A549 (cell line): ENCODE data around the gene NACC2. TPM values are rescaled to one million over a fixed set of nuclear protein-coding genes. Genes with fewer than 3 reads are reported as not detected.

Experiments
- ATAC-seq, 2 experiments: fragments of 200-7000 bp in 1 of 2; fragments of >200 bp in 1 of 2; cut with Nextera tagmentation in 1 of 2; cut with Tn5 transposase in 1 of 2; 3 replicates each; pipeline versions ENCODE4 v1.8.0 to v1.9.1; 2018 to 2020; ENCODE audit warnings: mild to moderate bottlenecking in 1 of 2, moderate library complexity in 1 of 2
- CTCF ChIA-PET: fragments of 300-600 bp; sonication (Branson Sonifier 250); formaldehyde crosslinking; extraction: SDS; loops from one replicate; lab custom pipeline; 2021; ENCODE audit warnings: antibody characterized with exemption, inconsistent platforms; lab: Yijun Ruan, JAX
- POLR2A ChIA-PET: fragments of 350-600 bp; formaldehyde crosslinking; extraction: SDS; loops from one replicate; lab custom pipeline; 2021; ENCODE audit warnings: antibody characterized with exemption, inconsistent platforms; lab: Yijun Ruan, JAX
- DNase-seq, 2 experiments: peaks; one replicate each; pipeline versions ENCODE4 v3.0.0 to v3.0.0-alpha.2; 2011 to 2016; ENCODE audit warnings: low read depth in 1 of 2, low spot score in 1 of 2
- FAIRE-seq: peaks from 2 replicates; lab custom pipeline; 2011; peaks lifted over from hg19 to GRCh38; lab: Jason Lieb, UNC
- H3K27ac ChIP-seq, 2 experiments: fragments of >200 bp; sonication (Bioruptor Twin); formaldehyde crosslinking; 3 replicates each; pipeline ENCODE4 v1.5.1; 2016 to 2017
- H3K4me1 ChIP-seq: fragments of >200 bp; sonication (Bioruptor Twin); formaldehyde crosslinking; 3 replicates; pipeline ENCODE4 v1.6.1; 2016
- H3K4me2 ChIP-seq: fragments of >200 bp; sonication (Bioruptor Twin); formaldehyde crosslinking; 3 replicates; pipeline ENCODE4 v1.6.1; 2016
- H3K4me3 ChIP-seq: fragments of >200 bp; sonication (Bioruptor Twin); formaldehyde crosslinking; 3 replicates; pipeline ENCODE4 v1.5.1; 2016
- H3K9me3 ChIP-seq: fragments of >200 bp; sonication (Bioruptor Twin); formaldehyde crosslinking; 3 replicates; pipeline ENCODE4 v1.6.1; 2016
- CEBPB ChIP-seq, 2 experiments: fragments of >200 bp in 1 of 2; sonication (Bioruptor Twin) in 1 of 2; formaldehyde crosslinking in 1 of 2; IDR thresholded peaks; 2 replicates each; pipeline ENCODE4 v1.6.1; 2012 to 2016
- CHD2 ChIP-seq: fragments of 150-350 bp; IDR thresholded peaks from 2 replicates; pipeline ENCODE4 v1.6.1; 2014; ENCODE audit warnings: low read length; ENCODE audit not compliant: partially characterized antibody
- CTCF ChIP-seq: fragments of >200 bp; sonication (Bioruptor Twin); formaldehyde crosslinking; IDR thresholded peaks from 3 replicates; pipeline ENCODE4 v1.5.1; 2016
- EP300 ChIP-seq, 2 experiments: fragments of >200 bp; sonication (Bioruptor Twin); formaldehyde crosslinking; IDR thresholded peaks; 2 replicates in 1 of 2; 3 replicates in 1 of 2; pipeline ENCODE4 v1.6.1; 2016 to 2017
- FOXS1 ChIP-seq: fragments of 250-450 bp; sonication (Bioruptor Pico); IDR thresholded peaks from 2 replicates; pipeline ENCODE4 v1.5.0; 2020; ENCODE audit warnings: mild to moderate bottlenecking, moderate library complexity
- GATA3 ChIP-seq: IDR thresholded peaks from 2 replicates; pipeline ENCODE4 v1.6.1; 2012; ENCODE audit warnings: borderline replicate concordance
- HMGXB4 ChIP-seq: fragments of 250-450 bp; sonication (Bioruptor Pico); IDR thresholded peaks from 2 replicates; pipeline ENCODE4 v1.5.0; 2021; ENCODE audit warnings: mild to moderate bottlenecking, moderate library complexity, borderline replicate concordance
- PHF8 ChIP-seq: fragments of 200-600 bp; sonication (generic); IDR thresholded peaks from 2 replicates; pipeline ENCODE4 v1.6.1; 2016; ENCODE audit warnings: low read depth, mild to moderate bottlenecking, antibody characterized with exemption, moderate library complexity, borderline replicate concordance
- POLR2AphosphoS2 ChIP-seq: conservative IDR thresholded peaks from 2 replicates; pipeline ENCODE4 v1.6.1; 2012; ENCODE audit warnings: low read length, improper control_type of control experiment, inconsistent platforms
- RAD21 ChIP-seq, 2 experiments: fragments of >200 bp in 1 of 2; sonication (Bioruptor Twin) in 1 of 2; formaldehyde crosslinking in 1 of 2; IDR thresholded peaks in 1 of 2; conservative IDR thresholded peaks in 1 of 2; 2 replicates in 1 of 2; 3 replicates in 1 of 2; pipeline ENCODE4 v1.6.1; 2012 to 2018; ENCODE audit warnings: inconsistent platforms in 1 of 2
- RARB ChIP-seq: fragments of 250-450 bp; sonication (Bioruptor Pico); IDR thresholded peaks from 2 replicates; pipeline ENCODE4 v1.8.0; 2021; ENCODE audit warnings: mild to moderate bottlenecking, moderate library complexity
- SMC3 ChIP-seq: fragments of >200 bp; sonication (Bioruptor Twin); formaldehyde crosslinking; IDR thresholded peaks from 3 replicates; pipeline ENCODE4 v1.6.1; 2018; ENCODE audit warnings: inconsistent platforms
- USF2 ChIP-seq: fragments of 450-650 bp; IDR thresholded peaks from 2 replicates; pipeline ENCODE4 v1.6.1; 2014; ENCODE audit warnings: antibody characterized with exemption
- WGBS: methylation state at CpG from one replicate; pipeline ENCODE4 v1.1.6; 2017; ENCODE audit errors: missing lambda C conversion rate; 5-methylcytosine and 5-hydroxymethylcytosine counted together
- polyA plus RNA-seq, 4 experiments: library from polyadenylated mRNA; depleted of rRNA in 3 of 4; stranded (reverse); fragments of >200 nt; fragmentation: RNase III in 1 of 4; extraction: RNeasy Plus Mini Kit Qiagen cat#74134 plus additional on column Dnase treatment in 1 of 4; gene quantifications; 2 replicates in 3 of 4; 3 replicates in 1 of 4; pipeline ENCODE4 v1.2.3, GENCODE V29; 2011 to 2017

NACC2 gene
- polyA plus RNA-seq, 2 of the 4 experiments (the other 2 are of a cell fraction): 16.1 to 28.4 TPM

GRCh38 chr9:136138566-136138965, 43.5 kb upstream of the NACC2 start:
- Histone ChIP-seq H3K4me3 (no peak overlapping the region), H3K4me2 (no peak overlapping the region), H3K4me1 (peaks cover 4% of the 10 kb centered on the region; the same call in 2 of the 3 replicates), H3K27ac (no peak overlapping the region), H3K9me3 (no peaks in the 10 kb centered on the region)
- TF ChIP-seq PHF8 (no peak), CTCF (peak; percentile 29; the same call in 1 of the 3 replicates), RAD21 (conservative IDR thresholded peaks at IDR 0.05 in 1 of 2, IDR thresholded peaks at IDR 0.05 in 1 of 2) (peak in 1 of 2 experiments; percentile 44; a peak in 1 of 5 replicates), GATA3 (no peak), SMC3 (0 out of 3 replicates have a peak, but pooled peaks have one; percentile 15)
- CTCF ChIA-PET: interaction anchor here (0.5 to 3.9 kb wide), 20 partner anchors 10 to 434 kb away, joined by 3 to 20 read pairs (median 4); no protein-coding TSS in a partner anchor
- ATAC-seq (peak in 1 of 2 experiments; percentile 22; a peak in 2 of 6 replicates), DNase-seq (peak in 1 of 2 experiments; percentile 69), FAIRE-seq (no peak)
- 38% methylated on average over 9 of the region's 9 CpGs for WGBS
- POLR2A ChIA-PET: no interaction called here

- Histone ChIP-seq H3K4me1 (peaks cover 7% of the 10 kb centered on the region; the same call in 2 of the 3 replicates), H3K9me3 (no peaks in the 10 kb centered on the region), H3K27ac (no peak overlapping the region), H3K4me2 (no peak overlapping the region), H3K4me3 (no peak overlapping the region)
- POLR2A ChIA-PET: no interaction called here
- no peak for FAIRE-seq
- CTCF ChIA-PET: interaction anchor here (0.5 to 3.9 kb wide), 15 partner anchors 15 to 433 kb away, joined by 3 to 20 read pairs (median 3); no protein-coding TSS in a partner anchor
- DNase-seq: no peak
- TF ChIP-seq CEBPB (IDR thresholded peaks at IDR 0.05): no peak
- TF ChIP-seq HMGXB4 (CRISPR knock-in tag): no peak
- TF ChIP-seq USF2: no peak
- TF ChIP-seq EP300 (IDR thresholded peaks at IDR 0.05): no peak
- TF ChIP-seq PHF8: no peak
- TF ChIP-seq FOXS1 (CRISPR knock-in tag): no peak
- no peak for TF ChIP-seq RARB
- no peak for TF ChIP-seq CHD2
- no peak for TF ChIP-seq POLR2AphosphoS2
- ATAC-seq: peak; percentile 11 to 16; a peak in 1 of 6 replicates
- 65% methylated on average over 21 of the region's 27 CpGs for WGBS
Measured at GRCh38 chr9:136137321-136138265, 42.5 kb upstream of the NACC2 start.
